Brain microvascular endothelial cell (primary cell): ENCODE measurements around the gene FOCAD.
A peak's percentile ranks its signal among the peaks of the same experiment; 100 is the strongest.

Source experiments
- DNase-seq: peaks from one replicate; pipeline ENCODE4 v3.0.0-alpha.2; 2020
- H3K27ac ChIP-seq: fragments of 250-450 bp; sonication (Bioruptor Pico); 2 replicates; pipeline ENCODE4 v1.5.1; 2020; ENCODE audit warnings: mild to moderate bottlenecking, moderate library complexity
- H3K27me3 ChIP-seq: fragments of 250-450 bp; sonication (Bioruptor Pico); replicated peaks from 2 replicates; pipeline ENCODE4 v1.5.1; 2020; ENCODE audit warnings: mild to moderate bottlenecking
- H3K36me3 ChIP-seq: fragments of 250-450 bp; sonication (Bioruptor Pico); replicated peaks from 2 replicates; pipeline ENCODE4 v1.5.1; 2020; ENCODE audit warnings: mild to moderate bottlenecking
- H3K4me3 ChIP-seq: 2 replicates; pipeline ENCODE4 v1.5.1; 2011; ENCODE audit warnings: low read depth, mild to moderate bottlenecking, control low read depth, low read length, moderate library complexity
- in situ Hi-C: cut with HindIII; loops from 2 replicates; pipeline ENCODE4 v1.10.0; 2017; ENCODE audit warnings: low sequenced_read_pairs, low pct_ligation_motif_present
- TF ChIP-seq, protein P1 (sequence below): IDR thresholded peaks from 2 replicates; pipeline ENCODE4 v1.5.1; 2011; ENCODE audit warnings: low read depth, mild to moderate bottlenecking, moderate library complexity, low read length, control low read depth, inconsistent platforms; ENCODE audit errors: missing control alignments

FOCAD gene

DNA sequence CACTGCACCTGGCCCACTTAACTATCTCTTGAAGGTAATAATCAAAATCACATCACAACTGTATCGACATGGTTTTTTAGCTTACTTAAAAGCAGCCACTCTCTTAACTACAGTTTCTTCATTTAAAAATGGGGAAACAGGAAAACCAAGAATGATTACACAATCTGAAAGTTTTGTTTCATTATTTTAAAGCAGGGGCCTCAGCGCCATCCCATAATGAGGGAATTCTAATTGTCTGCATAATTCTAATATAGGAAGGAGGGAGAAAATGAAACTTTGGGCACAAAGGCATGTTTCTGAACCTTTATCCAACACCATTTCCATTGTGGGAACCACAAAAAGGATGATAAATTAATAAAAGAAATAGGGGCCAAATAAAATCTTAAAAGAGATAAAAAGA is 339.8 kb downstream of the FOCAD start:
- Histone ChIP-seq H3K27ac (no peak overlapping the region), H3K36me3 (no peaks in the 10 kb centered on the region), H3K4me3 (no peak overlapping the region), H3K27me3 (no peaks in the 10 kb centered on the region)
- TF ChIP-seq, protein P1, sequence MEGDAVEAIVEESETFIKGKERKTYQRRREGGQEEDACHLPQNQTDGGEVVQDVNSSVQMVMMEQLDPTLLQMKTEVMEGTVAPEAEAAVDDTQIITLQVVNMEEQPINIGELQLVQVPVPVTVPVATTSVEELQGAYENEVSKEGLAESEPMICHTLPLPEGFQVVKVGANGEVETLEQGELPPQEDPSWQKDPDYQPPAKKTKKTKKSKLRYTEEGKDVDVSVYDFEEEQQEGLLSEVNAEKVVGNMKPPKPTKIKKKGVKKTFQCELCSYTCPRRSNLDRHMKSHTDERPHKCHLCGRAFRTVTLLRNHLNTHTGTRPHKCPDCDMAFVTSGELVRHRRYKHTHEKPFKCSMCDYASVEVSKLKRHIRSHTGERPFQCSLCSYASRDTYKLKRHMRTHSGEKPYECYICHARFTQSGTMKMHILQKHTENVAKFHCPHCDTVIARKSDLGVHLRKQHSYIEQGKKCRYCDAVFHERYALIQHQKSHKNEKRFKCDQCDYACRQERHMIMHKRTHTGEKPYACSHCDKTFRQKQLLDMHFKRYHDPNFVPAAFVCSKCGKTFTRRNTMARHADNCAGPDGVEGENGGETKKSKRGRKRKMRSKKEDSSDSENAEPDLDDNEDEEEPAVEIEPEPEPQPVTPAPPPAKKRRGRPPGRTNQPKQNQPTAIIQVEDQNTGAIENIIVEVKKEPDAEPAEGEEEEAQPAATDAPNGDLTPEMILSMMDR, result no peak
- DNase-seq, result no peak
- in situ Hi-C loops, result no loop called here

DNA sequence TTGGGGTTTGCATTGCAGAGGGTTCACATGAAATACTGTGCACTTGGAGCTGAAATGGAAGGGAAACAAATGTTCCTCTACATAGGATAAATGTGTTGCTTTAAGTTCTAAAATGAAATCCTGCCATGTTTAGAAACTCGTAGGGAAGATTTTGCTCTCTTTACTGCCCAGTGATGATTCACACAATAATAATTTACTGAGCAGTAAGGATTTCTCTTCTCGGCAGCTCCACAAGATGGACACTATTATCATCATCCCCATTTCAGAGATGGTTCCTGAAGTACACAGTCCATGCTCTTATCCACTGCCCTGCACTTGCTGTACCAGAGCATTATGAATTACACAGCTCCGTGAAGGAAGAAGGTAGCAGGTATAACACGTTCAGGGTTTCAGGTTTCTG is 343.2 kb downstream of the FOCAD start:
- DNase-seq, result peak; percentile 7
- H3K4me3 ChIP-seq, result no peak overlapping the region
- H3K36me3 ChIP-seq, result no peaks in the 10 kb centered on the region
- in situ Hi-C loops, result no loop called here
- no peaks in the 10 kb centered on the region for H3K27me3 ChIP-seq
- H3K27ac ChIP-seq, result no peak overlapping the region
- TF ChIP-seq, protein P1, result no peak

DNA sequence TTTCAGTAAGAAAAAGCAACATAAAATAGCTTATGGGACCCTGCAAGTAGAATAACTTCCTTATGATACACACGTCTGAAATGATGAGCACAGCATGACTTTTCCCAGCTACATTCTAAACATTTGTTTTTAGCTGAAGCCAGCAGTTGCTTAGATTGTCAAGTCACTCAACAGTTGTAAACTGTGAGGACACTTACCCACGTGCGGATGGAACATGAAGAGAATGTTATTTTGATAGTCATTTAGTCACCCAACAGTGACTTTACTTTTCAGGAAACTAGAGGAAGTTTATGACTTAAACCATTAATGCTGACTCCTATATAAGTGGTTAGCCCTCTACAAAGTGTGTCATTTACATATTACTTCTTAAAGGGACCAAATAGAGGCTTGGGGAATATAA is 344.4 kb downstream of the FOCAD start:
- no peak for DNase-seq
- TF ChIP-seq, protein P1, result no peak
- in situ Hi-C loops, result no loop called here

DNA sequence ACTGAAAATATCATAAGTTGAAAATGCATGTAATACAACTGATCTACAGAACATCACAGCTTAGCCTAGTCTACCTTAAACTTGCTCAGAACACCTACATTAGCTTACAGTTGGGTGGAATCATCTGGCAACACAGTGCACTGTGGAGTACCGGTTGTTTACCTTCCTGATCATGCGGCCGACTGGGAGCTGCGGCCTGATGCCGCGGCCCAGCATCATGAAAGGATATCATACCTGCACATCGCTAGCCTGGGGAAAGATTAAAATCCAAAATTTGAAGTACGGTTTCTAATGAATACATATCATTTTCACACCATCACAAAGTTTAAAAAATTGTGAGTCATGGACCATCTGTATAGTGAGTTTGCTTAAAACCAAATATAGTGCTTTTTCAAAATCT is 345.6 kb downstream of the FOCAD start:
- H3K4me3 ChIP-seq, result no peak overlapping the region
- H3K36me3 ChIP-seq, result no peaks in the 10 kb centered on the region
- no peak for DNase-seq
- TF ChIP-seq, protein P1, result no peak
- in situ Hi-C loops, result no loop called here
- H3K27ac ChIP-seq, result no peak overlapping the region
- no peaks in the 10 kb centered on the region for H3K27me3 ChIP-seq

More for the DNA sequence above, 344.4 kb downstream of the FOCAD start:
- Histone ChIP-seq H3K27me3 (no peaks in the 10 kb centered on the region), H3K27ac (no peak overlapping the region), H3K4me3 (no peak overlapping the region), H3K36me3 (no peaks in the 10 kb centered on the region)

DNA sequence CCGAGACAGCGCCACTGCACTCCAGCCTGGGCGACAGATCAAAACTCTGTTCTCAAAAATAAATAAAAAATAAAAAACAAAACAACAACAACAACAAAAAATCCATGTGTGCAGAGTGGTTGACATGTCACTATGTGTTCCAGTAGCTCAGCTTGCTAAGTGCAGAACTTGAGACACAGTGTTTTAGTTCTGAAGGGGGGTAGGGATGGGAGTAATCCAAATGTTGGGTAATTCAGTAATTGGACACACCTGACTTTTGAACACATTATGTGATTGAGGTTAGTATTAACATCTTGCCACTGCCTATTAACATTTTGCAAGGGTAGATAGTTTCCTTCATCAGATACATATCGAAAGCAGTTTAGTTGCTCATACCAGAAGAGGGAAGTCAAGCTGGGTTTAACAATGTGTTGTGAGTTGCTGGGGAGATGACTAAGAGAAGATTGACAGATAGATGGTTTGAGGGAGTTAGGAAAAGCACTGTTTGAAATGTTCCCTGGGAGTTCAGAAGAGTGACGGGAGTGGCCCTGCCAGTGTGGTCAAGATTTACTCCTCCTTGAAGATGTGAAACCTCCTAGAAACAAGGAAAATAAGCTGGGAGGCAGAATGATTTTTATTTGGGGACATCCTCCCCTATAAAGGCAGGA is 346.5 kb downstream of the FOCAD start:
- peak; percentile 65 for DNase-seq
- Histone ChIP-seq H3K36me3 (no peaks in the 10 kb centered on the region), H3K27ac (peak overlapping the region; percentile 6), H3K27me3 (no peaks in the 10 kb centered on the region), H3K4me3 (peak overlapping the region; percentile 63)
- TF ChIP-seq, protein P1, result no peak
- in situ Hi-C loops, result no loop called here
